ENCODE data around the gene DNAI1. TPM values are rescaled to one million over a fixed set of nuclear protein-coding genes. Genes with fewer than 3 reads are reported as not detected.

Gene DNAI1
- polyA plus RNA-seq, 1 of the 3 experiments (the other 2 are of a cell fraction): 0.46 TPM

DNA sequence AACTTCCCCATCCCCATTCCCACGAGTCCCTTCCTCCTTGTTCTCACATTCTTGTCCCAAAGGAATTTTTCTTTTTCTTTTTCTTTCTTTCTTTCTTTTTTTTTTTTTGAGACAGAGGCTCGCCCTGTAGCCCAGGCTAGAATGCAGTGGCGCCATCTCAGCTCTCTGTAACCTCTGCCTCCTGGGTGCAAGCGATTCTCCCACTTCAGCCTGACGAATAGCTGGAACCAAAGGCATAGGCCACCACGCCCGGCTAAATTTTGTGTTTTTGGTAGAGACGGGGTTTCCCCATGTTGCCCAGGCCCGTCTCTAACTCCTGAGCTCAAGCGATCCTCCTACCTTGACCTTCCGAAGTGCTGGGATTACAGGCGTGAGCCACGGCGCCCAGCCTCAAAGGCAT lies 751 bp downstream of the DNAI1 start:
- Histone ChIP-seq H3K4me3 (ENCODE audit: low read depth in 2 of 2, low read length in 1 of 2) (no peak overlapping the region), H3K27me3 (ENCODE audit: insufficient read depth) (no peaks in the 10 kb centered on the region), H3K36me3 (replicated peaks in 1 of 2; ENCODE audit: control insufficient read depth in 1 of 2, insufficient read depth in 2 of 2, low read length in 1 of 2) (no peaks in the 10 kb centered on the region), H3K9me2 (no peaks in the 10 kb centered on the region), H3K4me1 (ENCODE audit: control insufficient read depth in 1 of 2, insufficient read depth in 2 of 2, low read depth in 1 of 2, low read length in 1 of 2) (peaks cover 23 to 30% of the 10 kb centered on the region in 2 experiments; a peak in 3 of 4 replicates), H2AFZ (ENCODE audit: low read depth) (0 out of 2 replicates have a peak overlapping the region, but pooled peaks have one; percentile 80), H3K27ac (ENCODE audit: low read depth in 2 of 2, low read length in 1 of 2) (no peak overlapping the region), H3K9me3 (no peaks in the 10 kb centered on the region), H4K20me1 (ENCODE audit: insufficient read depth) (peaks cover 26% of the 10 kb centered on the region), H3K79me2 (ENCODE audit: insufficient read depth) (peaks cover 36% of the 10 kb centered on the region), H3K4me2 (peak overlapping the region; percentile 75), H3K9ac (no peak overlapping the region), H3F3A (replicated peaks; ENCODE audit: insufficient read depth) (peaks cover 15% of the 10 kb centered on the region)
- CTCF ChIA-PET: interaction anchor here (1.3 kb wide), 1 partner anchor 28 kb away, joined by 3 read pairs; no protein-coding TSS in a partner anchor
- TF ChIP-seq CHD2 (IDR thresholded peaks at IDR 0.05; ENCODE audit: low read length, partially characterized antibody) (no peak), TAF1 (IDR thresholded peaks at IDR 0.05; ENCODE audit: borderline replicate concordance, low read depth, low read length) (no peak), POLR2AphosphoS5 (IDR thresholded peaks at IDR 0.05; ENCODE audit: low read depth, low read length) (no peak), TEAD4 (IDR thresholded peaks at IDR 0.05; ENCODE audit: borderline replicate concordance, insufficient read depth) (no peak), EZH2phosphoT487 (IDR thresholded peaks at IDR 0.05; ENCODE audit: borderline replicate concordance, low read depth) (no peak), TCF12 (IDR thresholded peaks at IDR 0.05) (no peak), MXI1 (IDR thresholded peaks at IDR 0.05; ENCODE audit: low read depth, low read length) (no peak), GABPA (IDR thresholded peaks at IDR 0.05; ENCODE audit: low read depth) (no peak)
- TF ChIP-seq, protein P1, sequence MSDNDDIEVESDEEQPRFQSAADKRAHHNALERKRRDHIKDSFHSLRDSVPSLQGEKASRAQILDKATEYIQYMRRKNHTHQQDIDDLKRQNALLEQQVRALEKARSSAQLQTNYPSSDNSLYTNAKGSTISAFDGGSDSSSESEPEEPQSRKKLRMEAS (IDR thresholded peaks at IDR 0.05; ENCODE audit: low read depth): no peak
- TF ChIP-seq, protein P2, sequence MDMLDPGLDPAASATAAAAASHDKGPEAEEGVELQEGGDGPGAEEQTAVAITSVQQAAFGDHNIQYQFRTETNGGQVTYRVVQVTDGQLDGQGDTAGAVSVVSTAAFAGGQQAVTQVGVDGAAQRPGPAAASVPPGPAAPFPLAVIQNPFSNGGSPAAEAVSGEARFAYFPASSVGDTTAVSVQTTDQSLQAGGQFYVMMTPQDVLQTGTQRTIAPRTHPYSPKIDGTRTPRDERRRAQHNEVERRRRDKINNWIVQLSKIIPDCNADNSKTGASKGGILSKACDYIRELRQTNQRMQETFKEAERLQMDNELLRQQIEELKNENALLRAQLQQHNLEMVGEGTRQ (IDR thresholded peaks at IDR 0.05; ENCODE audit: borderline replicate concordance, low read depth, low read length): no peak
- TF ChIP-seq, protein P3, sequence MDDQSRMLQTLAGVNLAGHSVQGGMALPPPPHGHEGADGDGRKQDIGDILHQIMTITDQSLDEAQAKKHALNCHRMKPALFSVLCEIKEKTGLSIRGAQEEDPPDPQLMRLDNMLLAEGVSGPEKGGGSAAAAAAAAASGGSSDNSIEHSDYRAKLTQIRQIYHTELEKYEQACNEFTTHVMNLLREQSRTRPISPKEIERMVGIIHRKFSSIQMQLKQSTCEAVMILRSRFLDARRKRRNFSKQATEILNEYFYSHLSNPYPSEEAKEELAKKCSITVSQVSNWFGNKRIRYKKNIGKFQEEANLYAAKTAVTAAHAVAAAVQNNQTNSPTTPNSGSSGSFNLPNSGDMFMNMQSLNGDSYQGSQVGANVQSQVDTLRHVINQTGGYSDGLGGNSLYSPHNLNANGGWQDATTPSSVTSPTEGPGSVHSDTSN (IDR thresholded peaks at IDR 0.05): no peak
- 85% methylated on average over 14 of the region's 14 CpGs for WGBS (ENCODE audit: low lambda C conversion rate)
- POLR2A ChIA-PET: no interaction called here
- DNase-seq: no peak

DNA sequence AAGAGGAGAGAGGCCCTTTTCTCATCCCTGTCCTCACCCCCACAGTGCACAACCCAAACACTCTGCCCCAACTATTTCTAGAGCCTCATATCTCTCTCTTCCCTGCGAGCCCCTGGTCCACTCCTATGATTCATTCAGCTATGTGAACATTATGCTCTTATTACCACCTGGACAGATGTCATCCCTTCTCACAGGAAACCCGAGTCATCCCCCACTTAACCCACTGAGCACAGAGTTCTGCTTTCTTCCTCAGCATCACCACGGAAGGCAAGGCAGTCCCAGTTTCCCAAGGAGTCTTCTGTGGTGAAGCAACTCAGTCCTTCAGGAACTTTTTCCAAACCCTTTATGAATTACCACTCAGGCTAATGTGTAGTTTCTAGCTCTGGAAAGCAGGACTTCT lies 1.3 kb downstream of the DNAI1 start:
- no peak overlapping the region for H3K9ac ChIP-seq
- H3K36me3 ChIP-seq (replicated peaks in 1 of 2; ENCODE audit: control insufficient read depth in 1 of 2, insufficient read depth in 2 of 2, low read length in 1 of 2): no peaks in the 10 kb centered on the region
- POLR2A ChIA-PET: no interaction called here
- peaks cover 18% of the 10 kb centered on the region for H3F3A ChIP-seq (replicated peaks; ENCODE audit: insufficient read depth)
- H3K27me3 ChIP-seq (ENCODE audit: insufficient read depth): no peaks in the 10 kb centered on the region
- H3K79me2 ChIP-seq (ENCODE audit: insufficient read depth): peaks cover 30% of the 10 kb centered on the region
- no peaks in the 10 kb centered on the region for H3K9me3 ChIP-seq
- TF ChIP-seq, protein P1 (IDR thresholded peaks at IDR 0.05; ENCODE audit: low read depth): no peak
- TF ChIP-seq FOSL2 (IDR thresholded peaks at IDR 0.05; ENCODE audit: borderline replicate concordance, low read depth): peak; percentile 12; the same call in 1 of the 2 replicates
- no peak for TF ChIP-seq RXRA (IDR thresholded peaks at IDR 0.05; ENCODE audit: borderline replicate concordance, low read depth)
- H2AFZ ChIP-seq (ENCODE audit: low read depth): no peak overlapping the region
- peaks cover 20% of the 10 kb centered on the region for H4K20me1 ChIP-seq (ENCODE audit: insufficient read depth)
- DNase-seq: no peak
- CTCF ChIA-PET: interaction anchor here (0.8 to 1.3 kb wide), 3 partner anchors 29 to 131 kb away, joined by 3 to 4 read pairs (median 3); no protein-coding TSS in a partner anchor
- H3K27ac ChIP-seq (ENCODE audit: low read depth in 2 of 2, low read length in 1 of 2): no peak overlapping the region
- WGBS (ENCODE audit: low lambda C conversion rate): 21% methylated on average over 3 of the region's 3 CpGs
- peaks cover 20 to 24% of the 10 kb centered on the region in 2 experiments; a peak in 3 of 4 replicates for H3K4me1 ChIP-seq (ENCODE audit: control insufficient read depth in 1 of 2, insufficient read depth in 2 of 2, low read depth in 1 of 2, low read length in 1 of 2)
- H3K4me3 ChIP-seq (ENCODE audit: low read depth in 2 of 2, low read length in 1 of 2): no peak overlapping the region
- H3K9me2 ChIP-seq: no peaks in the 10 kb centered on the region
- no peak overlapping the region for H3K4me2 ChIP-seq
